ENCODE data around the gene TIGIT.
"Not testable (repeated sequence)": the region's sequence is repeated elsewhere in the genome, so short reads cannot be mapped to it uniquely, and the experiment has no call there.

TIGIT gene
- total RNA-seq, result 25.1 to 80.0 reads per million in 2 donors

DNA sequence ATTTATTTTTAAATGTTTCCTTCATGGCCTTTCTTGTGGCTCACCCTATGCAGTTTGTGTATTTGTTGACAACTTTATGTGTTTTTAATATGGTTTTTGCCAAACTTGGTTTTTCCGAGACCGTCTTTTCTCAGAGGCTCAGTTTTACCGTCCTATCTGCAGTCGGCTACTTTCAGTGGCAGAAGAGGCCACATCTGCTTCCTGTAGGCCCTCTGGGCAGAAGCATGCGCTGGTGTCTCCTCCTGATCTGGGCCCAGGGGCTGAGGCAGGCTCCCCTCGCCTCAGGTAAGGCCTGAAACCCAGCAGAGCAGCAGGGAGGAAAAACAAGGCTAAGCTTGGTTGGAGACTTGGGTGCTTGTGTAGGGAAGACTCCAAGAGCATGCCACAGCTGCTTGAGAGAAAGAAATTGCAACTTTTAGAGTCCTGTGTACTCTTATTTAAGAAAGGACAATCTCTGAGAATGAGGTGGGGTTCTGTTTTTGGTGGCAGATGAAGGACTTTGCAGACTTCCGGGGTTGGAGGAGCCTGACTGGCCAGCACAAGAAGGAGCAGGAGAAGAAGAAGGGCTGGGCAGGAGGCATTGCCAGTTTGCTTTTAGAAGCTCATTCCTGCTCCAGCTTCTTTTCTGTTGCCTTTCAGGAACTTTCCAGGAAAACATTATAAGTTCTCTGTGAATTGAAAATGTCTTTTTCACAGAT, at the start of gene TIGIT:
TIGIT (plus strand) TSS at position 191 of the 698 bp plus-strand sequence; CDS start at position 225, 34 bp downstream.
- no peak for DNase-seq

DNA sequence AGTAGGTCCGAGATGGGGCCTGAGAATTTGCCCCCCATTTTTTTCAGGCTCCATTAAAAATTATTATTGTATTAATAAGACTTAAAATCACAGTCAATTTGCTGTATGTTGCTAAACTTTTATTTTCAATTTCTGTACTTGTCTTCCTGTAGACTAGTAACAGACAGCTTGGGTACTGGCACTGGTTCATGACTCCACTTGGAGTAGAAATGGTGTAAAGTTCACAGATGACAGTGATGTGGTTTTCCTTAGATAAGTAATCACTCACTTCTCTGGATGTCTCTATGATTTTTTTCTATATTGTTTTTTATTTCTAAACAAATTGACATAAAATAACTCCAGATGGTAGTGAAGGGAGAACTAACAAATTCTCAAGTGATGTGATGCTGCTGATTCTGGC, 40.9 kb upstream of the TIGIT start:
- DNase-seq, result no peak

DNA sequence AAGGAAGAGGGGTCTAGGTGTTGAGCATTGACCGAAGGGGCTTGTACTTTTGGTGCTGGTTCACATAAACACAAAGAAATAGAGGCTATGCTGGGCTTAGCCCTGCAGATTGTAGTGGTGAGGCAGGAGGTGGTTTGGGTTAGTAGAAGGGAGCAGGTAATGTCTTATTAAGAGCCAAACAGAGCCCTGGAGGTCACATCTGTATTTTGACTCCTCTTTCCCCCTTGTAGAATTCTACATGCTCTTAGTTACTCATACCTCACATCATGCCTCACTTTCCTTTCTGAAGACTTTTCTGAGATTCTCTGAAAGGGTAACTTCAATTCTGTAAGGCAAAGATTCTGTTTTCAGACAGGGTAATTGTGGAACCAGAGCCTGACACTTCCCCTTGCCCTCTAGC, 40.3 kb upstream of the TIGIT start:
- no peak for DNase-seq

DNA sequence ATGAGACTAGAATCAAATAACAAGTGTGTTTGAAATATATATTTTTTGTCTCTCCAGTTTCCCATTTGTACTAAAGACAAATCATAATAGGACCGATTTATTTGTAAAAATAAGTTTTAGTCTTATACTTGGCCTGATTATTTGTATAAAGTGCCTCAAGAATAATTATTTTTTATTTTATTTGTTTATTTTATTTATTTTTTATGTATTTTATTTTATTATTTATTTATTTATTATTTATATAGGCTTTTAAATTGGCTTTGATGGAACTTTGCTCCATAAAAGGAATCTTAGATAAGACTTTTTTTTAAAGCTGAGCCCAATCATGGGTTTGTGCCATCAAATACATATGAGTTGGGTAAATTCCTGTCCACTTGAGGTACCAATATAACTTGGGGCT, 34.3 kb upstream of the TIGIT start:
- no peak for DNase-seq

DNA sequence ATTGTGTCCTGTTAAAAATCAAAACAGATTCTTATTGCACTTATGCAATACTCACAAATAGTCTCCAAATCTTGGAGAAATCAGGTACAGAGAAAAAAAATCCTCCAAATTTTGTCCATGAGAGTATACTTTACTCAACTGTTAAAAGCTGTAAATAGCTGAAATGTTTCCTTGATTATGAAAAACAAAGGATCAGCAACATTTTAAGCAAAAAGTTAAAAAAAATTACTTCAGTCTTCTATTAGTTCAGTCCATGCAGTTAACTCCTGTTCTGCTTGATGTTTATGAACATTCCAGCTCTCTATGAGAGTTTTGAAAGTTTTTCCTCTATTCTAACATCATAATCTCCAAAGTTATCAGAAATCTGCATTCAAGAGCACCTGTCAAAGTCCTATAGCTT, 33.7 kb upstream of the TIGIT start:
- no peak for DNase-seq

DNA sequence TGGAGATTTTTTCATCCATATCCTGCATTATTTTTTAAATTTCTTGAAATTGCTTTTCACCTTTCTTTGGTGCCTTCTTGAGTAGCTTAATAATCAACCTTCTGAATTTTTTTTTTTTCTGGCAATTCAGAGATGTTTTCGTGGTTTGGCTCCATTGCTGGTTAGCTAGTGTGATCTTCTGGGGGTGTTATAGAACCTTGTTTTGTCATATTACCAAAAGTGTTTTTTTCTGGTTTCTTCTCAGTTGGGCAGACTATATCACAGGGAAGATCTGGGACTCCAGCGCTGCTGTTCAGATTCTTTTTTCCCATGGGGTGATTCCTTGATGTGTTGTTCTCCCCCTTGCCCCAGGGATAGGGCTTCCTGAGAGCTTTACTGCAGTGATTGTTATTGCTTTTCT, 23.8 kb upstream of the TIGIT start:
- DNase-seq, result no peak

DNA sequence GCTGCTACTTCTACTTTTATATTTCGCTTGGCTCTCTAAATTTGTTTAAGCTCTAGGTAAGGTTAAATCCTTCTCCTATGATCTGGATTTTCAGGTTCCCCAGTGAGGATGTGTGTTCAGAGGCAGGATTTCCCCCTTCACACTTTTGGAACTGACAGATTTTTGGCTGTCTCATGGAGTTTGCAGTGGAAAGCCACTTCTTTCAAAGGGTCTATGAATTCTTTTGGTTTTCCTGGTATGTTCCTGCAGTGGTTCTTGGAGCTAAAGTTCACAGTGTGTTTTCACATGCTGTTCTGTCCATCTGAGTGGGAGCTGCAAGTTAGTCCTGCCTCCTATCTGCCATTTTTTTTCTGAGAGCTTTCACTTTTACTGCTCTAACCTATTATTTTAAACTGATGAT, 21.6 kb upstream of the TIGIT start:
- DNase-seq, result no peak

DNA sequence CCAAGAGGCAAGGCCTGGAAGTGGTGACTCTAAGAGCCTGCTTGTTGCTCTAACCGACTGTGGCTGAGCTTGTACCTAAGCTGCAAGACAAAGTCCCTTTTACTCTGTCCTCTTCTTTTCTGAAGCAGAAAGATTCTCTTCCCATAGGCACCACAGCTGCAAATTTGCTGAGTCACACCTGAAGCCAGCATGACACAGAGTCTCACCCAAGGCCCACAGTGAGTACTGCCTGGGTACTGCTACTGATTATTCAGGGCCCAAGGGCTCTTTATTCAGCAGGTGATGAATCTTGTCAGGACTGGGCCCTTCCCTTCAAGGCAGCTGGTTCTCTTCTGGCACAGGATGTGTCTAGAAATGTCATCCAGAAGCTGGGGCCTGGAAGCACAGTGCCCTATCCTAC, 18.9 kb upstream of the TIGIT start:
- DNase-seq, result no peak

DNA sequence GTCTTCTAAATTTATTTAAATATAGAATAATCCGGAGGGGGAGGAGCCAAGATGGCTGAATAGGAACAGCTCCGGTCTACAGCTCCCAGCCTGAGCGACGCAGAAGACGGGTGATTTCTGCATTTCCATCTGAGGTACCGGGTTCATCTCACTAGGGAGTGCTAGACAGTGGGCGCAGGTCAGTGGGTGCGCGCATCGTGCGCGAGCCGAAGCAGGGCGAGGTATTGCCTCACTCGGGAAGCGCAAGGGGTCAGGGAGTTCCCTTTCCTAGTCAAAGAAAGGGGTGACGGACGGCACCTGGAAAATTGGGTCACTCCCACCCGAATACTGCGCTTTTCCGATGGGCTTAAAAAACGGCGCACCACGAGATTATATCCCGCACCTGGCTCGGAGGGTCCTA, 17.0 kb upstream of the TIGIT start:
- not testable (repeated sequence) for DNase-seq

DNA sequence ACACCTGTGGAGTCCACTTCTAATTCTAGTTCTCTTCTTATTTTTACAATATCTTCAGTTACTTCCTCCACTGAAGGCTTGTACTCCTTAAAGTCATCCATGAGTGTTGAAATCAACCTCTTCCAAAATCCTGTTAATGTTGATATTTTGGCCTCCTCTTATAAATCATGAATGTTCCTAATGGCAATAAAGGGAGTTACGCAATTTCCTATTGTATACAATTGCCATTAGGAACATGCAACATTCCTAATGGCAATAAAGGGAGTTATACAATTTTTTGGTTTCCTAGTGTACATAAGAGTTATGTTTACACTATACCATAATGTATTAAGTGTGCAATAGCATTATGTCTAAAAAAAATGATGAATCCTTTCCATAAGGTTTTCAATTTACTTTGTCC, 9.2 kb upstream of the TIGIT start:
- DNase-seq, result no peak

DNA sequence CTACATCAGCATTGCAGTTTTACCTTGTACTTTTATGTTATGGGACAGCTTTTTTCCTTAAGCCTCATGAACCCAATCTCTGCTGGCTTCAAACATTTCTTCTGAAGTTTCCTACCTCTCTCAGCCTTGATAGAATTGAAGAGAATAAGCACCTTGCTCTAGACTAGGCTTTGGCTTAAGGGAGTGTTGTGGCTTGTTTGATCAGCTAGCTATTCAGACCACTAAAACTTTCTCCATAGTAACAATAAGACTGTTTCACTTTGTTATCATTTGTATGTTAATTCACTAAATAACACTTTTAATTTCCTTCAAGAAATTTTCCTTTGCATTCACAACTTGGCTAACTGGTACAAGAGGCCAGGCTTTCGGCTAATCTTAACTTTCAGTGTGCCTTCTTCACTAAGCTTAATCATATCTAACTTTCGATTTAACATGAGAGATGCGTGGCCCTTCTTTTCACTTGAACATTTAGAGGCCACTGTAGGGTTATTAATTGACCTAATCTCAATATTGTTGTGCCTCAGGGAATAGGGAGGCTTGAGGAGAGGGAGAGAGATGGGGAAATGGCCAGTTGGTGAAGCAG, 8.1 kb upstream of the TIGIT start:
- no peak for DNase-seq

DNA sequence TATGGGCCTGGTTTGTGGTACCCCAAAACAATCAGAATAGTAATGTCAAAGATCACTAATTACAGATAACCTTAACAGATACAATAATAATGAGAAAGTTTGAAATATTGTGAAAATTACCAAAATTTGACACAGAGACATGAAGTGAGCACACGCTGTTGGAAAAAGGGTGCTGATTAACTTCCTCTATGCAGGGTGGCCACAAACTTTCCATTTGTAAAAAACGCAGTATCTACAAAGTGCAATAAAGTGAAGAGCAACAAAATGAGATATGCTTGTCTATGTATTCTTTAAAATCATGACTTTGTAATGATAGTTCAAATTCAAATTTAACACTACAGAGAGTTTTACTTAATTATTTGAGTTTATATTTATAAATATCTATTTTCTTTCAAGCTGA, 7.6 kb upstream of the TIGIT start:
- no peak for DNase-seq

DNA sequence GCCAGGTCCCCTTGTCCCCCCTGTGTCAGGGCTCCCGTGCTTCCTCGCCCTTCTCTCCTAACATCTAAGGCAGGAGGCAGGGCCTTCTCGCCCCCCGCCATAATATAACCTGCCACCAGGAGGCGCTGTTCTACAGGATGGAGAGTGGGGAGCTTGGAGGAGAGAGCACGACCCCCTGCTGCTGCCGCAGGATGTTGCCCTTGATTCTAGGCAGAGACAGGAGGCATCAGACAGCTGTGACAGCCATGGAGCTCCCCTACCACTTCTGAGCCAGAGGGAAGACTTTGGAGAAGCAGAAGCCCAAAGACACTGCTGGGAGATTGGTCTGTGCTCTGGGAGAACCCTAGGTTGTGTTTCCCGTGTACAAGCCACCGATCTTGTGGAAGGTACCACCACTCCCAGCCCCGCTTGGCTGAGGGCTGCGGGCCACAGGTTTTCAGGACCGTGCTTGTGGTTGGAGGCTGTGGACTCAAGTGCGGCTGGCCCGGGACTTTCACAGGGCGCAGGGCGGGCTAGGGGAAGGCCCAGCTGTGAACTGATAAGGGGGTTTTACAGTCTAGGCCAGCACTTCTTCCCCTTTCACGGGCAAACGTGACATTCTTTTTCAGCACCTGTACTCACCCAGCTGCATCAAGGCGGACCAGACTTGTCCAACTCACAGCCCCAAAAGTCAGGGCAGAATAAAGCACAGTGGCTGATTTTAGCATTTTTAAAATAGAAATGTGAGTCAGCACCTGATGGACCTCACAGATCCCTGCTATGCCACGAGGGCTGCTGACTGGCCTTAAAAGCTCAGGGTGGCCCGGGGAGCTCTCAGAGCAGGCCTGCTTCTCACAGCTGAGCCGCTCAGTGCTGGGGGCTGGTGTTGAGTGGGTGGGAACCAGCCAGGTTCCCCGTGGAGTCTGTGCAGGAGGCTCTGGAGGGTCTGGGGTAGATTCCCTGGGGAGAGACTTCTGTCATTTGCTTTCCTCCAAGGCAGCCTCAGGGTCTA, 2.6 kb upstream of the TIGIT start:
- DNase-seq, result peak; percentile 95

DNA sequence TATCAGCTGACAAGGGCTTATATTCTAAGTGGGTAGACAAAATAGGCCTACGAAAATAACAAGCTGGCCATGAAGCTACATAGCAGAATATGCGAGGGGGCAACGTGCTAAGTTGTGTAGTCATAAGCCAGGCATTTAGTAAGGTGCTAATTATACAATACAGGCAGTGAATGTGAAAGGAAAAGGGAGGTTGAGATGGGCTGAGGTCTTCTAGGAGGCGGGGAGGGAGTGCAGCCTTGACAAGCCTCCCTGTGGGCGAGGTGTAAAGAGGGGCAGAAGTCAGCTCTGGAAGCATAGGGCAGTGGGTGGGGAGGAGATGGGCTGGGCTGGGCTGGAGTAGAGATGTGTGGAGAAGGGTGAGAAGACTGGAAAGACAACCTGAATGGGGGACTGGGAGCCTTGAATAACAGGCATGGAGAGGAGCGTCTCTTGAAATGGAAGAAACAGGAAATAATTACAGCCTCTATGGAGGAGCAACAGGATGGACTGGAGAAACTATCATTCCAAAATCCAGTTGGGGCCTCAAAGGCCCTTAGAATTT, 1.2 kb downstream of the TIGIT start:
- no peak for DNase-seq

DNA sequence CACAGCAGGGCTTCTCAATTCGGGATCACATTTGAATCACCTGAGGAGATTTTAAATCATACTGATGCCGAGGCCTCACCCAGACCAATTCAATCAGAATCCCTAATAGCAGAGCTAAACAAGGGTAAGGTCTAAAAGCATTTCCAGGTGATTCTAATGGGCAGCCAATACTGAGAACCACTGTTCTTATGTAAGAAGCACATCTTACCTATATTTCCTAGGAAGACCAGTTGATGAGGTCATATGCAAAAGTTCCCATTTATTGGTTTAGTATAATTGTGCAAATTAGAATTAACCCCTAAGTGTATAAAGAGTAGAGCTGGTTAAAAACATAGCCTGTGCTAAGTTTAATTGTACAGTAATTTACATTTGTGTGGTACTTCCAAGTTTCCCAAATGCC, 2.1 kb downstream of the TIGIT start:
- no peak for DNase-seq

DNA sequence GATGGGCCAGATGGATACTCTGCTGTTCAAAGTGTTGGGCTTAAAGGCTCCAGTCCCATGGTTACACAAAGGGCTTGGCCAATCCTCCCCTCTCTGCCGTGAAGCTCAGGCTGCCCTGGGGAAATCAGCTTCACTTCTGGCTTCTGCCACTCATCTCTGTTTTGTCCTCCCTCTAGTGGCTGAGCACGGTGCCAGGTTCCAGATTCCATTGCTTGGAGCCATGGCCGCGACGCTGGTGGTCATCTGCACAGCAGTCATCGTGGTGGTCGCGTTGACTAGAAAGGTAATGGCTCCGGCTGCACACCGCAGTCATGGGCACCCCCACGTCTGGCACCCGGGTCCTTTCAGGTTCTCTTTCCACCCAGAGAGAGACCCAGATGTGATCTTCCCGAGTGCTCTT, 5.6 kb downstream of the TIGIT start:
- DNase-seq, result peak; percentile 17

DNA sequence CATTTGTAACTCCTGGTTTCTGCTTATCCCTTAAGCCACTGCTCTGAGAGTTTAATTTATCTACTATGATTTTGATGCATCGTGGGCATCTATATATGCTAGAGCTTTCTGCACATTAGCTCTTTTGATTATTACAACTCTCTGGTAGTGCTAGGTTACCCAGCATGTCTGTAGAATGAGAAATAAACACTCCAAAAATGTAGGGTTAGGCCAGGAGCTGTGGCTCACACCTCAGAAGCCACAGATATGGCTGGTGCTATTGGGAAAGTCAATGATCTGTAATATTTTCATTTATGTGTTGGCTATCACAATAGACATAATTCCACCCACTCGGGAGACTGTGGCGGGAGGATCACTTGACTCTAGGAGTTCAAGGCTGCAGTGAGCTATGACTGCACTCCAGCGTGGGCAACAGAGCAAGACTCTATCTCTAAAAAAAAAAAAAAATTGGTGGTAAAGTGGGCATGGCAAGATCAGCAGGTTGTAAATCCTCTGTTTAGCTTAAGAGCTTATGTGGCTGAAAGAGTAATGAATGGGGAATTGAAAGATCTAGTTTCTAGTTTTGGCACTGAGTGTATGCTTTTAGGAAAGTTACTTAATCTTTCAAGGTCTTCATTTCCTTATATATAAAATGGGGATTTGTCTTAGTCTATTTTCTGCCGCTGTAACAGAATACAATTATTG, 6.3 kb downstream of the TIGIT start:
- no peak for DNase-seq

DNA sequence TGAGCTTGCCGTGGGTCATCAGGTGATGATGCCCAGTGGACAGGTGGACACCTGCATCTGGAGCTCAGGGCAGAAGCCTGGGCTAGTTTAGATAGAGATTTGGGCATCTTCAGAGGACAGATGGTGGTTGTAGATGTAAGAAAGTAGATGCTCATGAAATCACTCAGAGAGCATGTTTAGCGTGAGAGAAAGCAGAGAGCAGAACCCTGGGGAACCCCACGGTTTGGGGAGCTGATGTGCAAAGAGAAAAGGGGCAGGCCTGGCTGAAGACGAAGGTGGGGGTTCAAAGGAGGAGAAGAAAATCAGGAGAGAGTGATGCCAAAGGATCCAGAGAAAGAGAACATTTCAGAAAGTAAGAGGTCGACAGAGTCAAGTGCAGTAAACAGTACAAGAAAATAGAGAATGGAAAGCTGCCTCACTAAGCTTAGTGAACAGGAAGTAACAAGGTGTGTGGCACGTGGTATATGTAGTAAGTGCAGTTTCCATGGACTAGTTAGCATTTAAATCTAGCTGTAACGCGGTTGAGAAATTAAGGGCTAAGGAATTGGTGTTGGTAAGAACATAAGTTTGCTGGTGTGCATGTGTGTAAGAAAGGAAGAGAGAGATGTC, 13.5 kb downstream of the TIGIT start:
- DNase-seq, result no peak

DNA sequence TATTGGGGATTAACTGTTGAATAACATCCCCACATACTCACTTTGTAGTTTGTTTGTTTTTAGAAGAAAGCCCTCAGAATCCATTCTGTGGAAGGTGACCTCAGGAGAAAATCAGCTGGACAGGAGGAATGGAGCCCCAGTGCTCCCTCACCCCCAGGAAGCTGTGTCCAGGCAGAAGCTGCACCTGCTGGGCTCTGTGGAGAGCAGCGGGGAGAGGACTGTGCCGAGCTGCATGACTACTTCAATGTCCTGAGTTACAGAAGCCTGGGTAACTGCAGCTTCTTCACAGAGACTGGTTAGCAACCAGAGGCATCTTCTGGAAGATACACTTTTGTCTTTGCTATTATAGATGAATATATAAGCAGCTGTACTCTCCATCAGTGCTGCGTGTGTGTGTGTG, 14.0 kb downstream of the TIGIT start:
- DNase-seq, result no peak

DNA sequence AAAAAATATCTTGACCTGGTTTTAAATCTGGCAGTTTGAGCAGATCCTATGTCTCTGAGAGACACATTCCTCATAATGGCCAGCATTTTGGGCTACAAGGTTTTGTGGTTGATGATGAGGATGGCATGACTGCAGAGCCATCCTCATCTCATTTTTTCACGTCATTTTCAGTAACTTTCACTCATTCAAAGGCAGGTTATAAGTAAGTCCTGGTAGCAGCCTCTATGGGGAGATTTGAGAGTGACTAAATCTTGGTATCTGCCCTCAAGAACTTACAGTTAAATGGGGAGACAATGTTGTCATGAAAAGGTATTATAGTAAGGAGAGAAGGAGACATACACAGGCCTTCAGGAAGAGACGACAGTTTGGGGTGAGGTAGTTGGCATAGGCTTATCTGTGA, 14.5 kb downstream of the TIGIT start:
- DNase-seq, result no peak

DNA sequence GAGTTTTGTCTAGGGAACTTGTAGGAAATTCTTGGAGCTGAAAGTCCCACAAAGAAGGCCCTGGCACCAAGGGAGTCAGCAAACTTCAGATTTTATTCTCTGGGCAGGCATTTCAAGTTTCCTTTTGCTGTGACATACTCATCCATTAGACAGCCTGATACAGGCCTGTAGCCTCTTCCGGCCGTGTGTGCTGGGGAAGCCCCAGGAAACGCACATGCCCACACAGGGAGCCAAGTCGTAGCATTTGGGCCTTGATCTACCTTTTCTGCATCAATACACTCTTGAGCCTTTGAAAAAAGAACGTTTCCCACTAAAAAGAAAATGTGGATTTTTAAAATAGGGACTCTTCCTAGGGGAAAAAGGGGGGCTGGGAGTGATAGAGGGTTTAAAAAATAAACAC, 15.0 kb downstream of the TIGIT start:
- peak; percentile 47 for DNase-seq

DNA sequence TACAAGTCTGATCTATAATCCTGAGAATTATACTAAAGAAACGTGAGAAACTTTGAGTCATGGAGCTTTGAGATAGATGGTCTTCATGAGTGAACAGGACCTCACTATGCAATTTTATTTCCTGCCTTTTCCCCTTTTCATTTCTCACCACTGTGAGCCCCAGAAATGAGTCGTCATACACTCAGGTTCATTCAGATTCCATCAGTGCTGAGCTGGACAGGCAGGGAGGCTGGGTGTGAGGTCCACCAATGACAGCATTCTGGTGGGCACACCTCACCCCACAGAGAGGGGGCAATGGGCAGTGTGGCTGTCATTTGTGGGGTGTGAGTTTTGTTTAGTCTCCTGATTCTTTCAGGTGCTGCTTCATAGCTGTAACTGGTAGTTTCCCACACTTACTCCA, 16.9 kb downstream of the TIGIT start:
- no peak for DNase-seq

Measured in T-helper 9 cell (primary cell).